Measurements from ENCODE around the gene MKNK1.
"Not testable (repeated sequence)": the region's sequence is repeated elsewhere in the genome, so short reads cannot be mapped to it uniquely, and the experiment has no call there.

Gene MKNK1

DNA sequence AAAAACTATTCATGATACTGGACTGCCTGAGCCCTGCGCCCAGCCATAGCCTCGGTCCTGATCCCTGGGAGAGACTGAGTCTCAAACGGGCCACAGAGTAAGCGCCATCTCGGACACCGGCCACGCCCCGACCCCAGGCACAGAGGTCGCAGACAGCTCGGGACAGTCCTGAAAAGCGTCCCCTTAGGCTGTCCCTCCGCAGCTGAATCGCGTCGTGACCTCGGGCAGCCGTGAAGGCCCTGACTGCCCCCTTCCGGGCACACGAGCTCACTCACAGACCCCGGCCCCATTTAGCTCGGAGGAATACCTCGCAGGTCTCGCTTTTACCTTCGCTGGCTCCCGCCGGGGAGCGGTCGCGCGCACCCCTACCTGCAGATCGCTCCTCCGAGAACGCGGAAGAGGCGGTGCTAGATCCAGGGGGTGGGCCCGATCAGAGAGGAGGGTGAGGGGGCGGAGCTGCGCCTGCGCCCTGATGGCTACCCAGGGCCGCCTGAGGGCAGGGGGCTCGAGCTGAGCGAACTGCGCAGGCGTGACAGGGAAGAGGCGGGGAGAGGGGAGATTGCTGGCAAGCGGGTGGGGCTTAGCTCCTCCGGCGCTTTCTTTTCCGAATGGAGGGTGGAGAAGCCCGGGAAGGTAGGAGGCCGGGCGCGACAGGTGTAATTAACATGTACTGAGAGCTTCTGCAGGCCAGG is at the start of gene MKNK1:
Gene MKNK1, minus strand, starts transcription at position 411 of the 692 bp plus-strand sequence. CDS start 20,941 bp downstream, outside the sequence.
- DNase-seq: peak; percentile 76 to 99 (median 93)
- intact Hi-C loops (cut with DNase I): loop anchor here (10.0 kb wide), 1 partner anchor 61 kb away; the partner anchor contains the start of gene ATPAF1

- intact Hi-C loops (cut with DNase I): no loop called here
- no peak for DNase-seq
Observed at GRCh38 chr1:46653405-46653958, 49.4 kb upstream of the MKNK1 start.

DNA sequence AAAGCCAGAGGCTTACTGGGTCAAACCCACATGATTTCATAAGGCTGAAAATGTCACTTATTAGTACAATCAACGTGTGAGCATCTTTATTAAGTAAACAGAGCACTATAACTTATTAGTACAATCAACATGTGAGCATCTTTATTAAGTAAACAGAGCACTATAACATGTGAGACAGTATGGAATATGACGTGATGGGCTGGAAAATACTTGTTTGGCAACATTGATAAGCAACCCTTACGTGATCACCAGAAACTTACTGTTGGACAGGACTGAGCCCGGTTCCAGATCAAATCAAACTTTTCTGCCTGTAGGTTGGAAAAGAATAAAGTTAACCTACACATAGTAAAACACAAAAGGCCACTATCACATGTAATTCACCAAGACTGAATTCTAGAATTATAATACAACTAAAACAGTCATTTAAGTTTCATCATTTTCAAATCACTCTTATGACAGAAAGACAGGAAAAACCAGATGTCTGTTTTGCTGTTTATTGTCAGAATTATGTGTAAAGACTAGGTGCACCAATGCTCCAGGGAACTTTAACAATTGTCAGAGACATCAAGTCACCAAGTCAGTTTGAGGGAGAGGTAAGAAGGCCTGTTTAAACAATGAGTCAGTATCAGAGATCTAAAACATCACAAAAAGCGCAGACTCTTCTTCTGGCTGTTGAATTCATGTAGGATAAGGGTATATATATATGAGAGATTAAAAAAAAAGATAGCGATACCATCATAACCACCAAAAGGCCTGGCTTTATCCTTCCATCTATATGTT is 48.4 kb upstream of the MKNK1 start:
- intact Hi-C loops (cut with DNase I): no loop called here
- no peak for DNase-seq

DNA sequence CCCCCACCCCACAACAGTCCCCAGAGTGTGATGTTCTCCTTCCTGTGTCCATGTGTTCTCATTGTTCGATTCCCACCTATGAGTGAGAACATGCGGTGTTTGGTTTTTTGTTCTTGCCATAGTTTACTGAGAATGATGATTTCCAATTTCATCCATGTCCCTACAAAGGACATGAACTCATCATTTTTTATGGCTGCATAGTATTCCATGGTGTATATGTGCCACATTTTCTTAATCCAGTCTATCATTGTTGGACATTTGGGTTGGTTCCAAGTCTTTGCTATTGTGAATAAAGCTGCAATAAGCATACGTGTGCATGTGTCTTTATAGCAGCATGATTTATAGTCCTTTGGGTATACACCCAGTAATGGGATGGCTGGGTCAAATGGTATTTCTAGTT is 47.1 kb upstream of the MKNK1 start:
- intact Hi-C loops (cut with DNase I): not testable (repeated sequence)

DNA sequence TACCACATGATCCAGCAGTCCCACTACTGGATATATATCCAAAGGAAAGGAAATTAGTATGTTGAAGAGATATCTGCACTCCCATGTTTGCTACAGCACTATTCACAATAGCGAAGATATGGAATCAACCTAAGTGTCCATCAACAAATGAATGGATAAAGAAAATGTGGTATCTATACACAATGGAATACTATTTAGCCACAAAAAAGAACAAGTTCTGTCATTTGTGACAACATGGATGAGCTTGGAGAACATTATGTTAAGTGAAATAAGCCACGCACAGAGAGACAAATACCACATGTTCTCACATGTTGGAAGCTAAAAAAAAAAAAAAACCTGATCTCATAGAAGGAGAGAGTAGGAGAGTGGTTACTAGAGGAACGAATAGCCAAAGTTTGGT is 46.4 kb upstream of the MKNK1 start:
- no peak for DNase-seq
- intact Hi-C loops (cut with DNase I): no loop called here

More for the DNA sequence above, 47.1 kb upstream of the MKNK1 start:
- not testable (repeated sequence) for DNase-seq

DNA sequence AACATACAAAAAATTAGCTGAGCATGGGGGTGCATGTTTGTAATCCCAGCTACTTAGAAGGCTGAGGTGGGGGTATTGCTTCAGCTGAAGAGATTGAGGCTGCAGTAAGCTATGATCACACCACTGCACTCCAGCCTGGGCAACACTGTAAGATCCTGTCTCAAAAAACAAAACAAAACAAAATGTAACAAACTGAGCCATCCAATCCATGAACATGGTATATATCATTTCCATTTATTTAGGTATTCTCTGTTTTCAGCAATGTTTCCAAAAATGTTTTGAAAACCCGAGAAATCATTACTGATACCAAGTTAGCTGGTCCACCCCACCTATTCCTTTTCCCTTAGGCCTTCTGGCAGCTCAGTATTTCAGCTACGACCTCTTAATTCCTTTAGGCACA is 45.7 kb upstream of the MKNK1 start:
- intact Hi-C loops (cut with DNase I): no loop called here
- DNase-seq: no peak

GRCh38 chr1:46647611-46648010 is 43.5 kb upstream of the MKNK1 start:
- intact Hi-C loops (cut with DNase I): no loop called here
- DNase-seq: no peak

- intact Hi-C loops (cut with DNase I): no loop called here
Observed at GRCh38 chr1:46646844-46647243, 42.8 kb upstream of the MKNK1 start.

GRCh38 chr1:46646331-46646730 is 42.3 kb upstream of the MKNK1 start:
- intact Hi-C loops (cut with DNase I): no loop called here
- DNase-seq: no peak

More at GRCh38 chr1:46646844-46647243, 42.8 kb upstream of the MKNK1 start:
- DNase-seq: no peak

DNA sequence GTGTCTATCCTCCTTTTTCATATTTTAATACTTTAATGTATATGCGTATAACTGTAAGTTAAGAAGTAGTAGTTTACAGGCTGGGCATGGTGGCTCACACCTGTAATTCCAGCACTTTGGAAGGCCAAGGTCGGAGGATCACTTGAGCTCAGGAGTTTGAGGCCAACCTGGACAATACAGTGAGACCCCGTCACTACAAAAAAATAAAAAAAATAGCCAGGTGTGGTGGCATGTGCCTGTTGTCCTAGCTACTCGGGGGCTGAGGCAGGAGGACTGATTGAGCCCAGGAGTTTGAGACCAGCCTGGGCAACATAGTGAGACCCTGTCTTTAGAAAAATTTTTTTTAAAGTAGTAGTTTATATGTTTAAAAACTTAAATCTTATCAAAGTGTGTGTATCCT is 41.7 kb upstream of the MKNK1 start:
- no peak for DNase-seq
- intact Hi-C loops (cut with DNase I): no loop called here

GRCh38 chr1:46643368-46643775 is 39.3 kb upstream of the MKNK1 start:
- DNase-seq: no peak
- intact Hi-C loops (cut with DNase I): no loop called here

DNA sequence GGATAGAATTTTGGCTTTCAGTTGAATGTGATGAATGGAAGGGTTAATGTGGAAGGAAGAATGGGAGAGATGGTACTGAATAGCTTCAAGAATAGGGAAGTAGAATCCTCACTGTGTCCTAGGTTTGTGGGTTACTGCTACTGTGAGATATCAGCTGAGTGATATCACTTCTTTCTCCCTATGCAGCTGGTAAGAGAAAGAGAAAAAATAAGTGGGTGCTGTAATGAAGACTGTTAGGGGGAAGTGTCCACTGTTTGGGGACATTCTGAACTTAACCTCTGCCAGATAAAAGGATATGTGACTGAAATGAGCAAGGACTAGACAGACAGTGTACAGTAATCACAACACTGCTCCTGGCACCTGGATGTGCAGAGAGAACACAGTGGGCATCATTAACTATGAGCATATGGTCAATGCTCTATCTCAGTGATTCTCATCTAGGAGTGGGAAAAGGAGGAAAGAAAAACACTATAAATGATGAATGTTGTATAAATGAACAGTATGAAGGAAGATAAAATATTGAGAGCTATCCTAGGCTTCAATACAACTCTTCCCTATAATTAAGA is 38.1 kb upstream of the MKNK1 start:
- no peak for DNase-seq
- intact Hi-C loops (cut with DNase I): no loop called here

- intact Hi-C loops (cut with DNase I): no loop called here
Observed at GRCh38 chr1:46639547-46639946, 35.5 kb upstream of the MKNK1 start.

DNA sequence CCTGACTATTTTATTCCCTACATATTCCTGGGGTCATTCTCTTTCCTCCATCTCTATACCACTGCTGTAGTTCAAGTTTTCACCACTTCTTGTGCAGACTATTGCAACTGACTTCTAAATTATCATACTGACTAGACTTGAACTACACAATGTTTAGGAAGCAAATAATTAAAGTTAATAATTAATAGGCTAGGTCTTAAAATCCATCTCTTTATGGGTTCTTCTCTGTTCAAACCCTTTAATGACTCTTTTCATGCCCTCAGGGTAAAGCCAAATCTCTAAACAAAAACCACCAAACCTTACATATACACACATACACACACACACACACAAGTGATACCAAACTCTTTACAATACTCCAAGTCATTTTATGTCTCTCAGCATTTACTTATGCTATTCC is 34.9 kb upstream of the MKNK1 start:
- intact Hi-C loops (cut with DNase I): no loop called here

More at GRCh38 chr1:46639547-46639946, 35.5 kb upstream of the MKNK1 start:
- DNase-seq: no peak

DNA sequence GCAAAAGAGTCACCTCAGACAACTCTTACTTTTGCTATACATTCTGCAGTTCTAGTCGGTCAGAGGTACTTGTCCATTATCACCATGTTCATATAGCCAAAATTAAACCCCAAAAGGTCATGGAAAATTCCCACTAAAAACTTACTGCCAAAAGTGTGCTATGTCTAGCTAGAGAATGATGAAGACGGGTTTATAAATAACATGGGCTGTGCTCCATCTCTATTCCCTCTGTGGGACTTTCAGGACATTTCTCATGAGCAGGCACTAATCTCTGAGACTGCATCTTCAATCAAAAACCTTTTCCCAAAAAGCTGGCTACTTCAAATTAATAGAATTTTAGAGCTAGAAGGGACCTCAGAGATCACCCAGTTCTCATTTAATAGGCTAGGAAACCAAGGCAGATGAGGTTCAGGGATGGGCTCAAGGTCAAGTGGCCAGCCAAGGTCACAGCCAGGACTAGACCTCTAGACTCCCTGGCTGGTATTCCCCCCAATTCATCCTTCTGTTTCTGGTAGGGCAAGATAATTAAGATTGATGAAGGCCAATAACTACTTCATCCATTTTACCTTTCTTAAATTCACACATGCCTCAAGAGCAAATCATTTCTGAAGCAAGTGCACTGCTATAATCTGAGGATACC is 33.5 kb upstream of the MKNK1 start:
- no peak for DNase-seq
- intact Hi-C loops (cut with DNase I): no loop called here

More for the DNA sequence above, 34.9 kb upstream of the MKNK1 start:
- no peak for DNase-seq

GRCh38 chr1:46635205-46635604 is 31.1 kb upstream of the MKNK1 start:
- DNase-seq: no peak
- intact Hi-C loops (cut with DNase I): no loop called here

DNA sequence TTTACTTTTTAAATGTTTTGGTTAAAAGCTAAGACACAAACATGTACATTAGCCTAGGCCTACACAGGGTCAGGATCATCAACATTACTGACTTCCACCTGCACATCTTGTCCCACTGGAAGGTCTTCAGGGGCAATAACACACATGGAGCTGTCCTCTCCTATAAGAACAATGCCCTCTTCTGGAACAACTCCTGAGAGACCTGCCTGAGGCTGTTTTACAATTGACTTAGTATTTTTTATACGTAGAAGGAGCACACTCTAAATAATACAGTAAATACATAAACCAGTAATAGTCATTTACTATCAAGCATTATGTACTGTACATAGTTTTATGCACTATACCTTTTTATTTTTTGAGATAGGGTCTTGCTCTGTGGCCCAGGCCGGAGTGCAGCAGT is 26.7 kb upstream of the MKNK1 start:
- DNase-seq: no peak
- intact Hi-C loops (cut with DNase I): no loop called here

DNA sequence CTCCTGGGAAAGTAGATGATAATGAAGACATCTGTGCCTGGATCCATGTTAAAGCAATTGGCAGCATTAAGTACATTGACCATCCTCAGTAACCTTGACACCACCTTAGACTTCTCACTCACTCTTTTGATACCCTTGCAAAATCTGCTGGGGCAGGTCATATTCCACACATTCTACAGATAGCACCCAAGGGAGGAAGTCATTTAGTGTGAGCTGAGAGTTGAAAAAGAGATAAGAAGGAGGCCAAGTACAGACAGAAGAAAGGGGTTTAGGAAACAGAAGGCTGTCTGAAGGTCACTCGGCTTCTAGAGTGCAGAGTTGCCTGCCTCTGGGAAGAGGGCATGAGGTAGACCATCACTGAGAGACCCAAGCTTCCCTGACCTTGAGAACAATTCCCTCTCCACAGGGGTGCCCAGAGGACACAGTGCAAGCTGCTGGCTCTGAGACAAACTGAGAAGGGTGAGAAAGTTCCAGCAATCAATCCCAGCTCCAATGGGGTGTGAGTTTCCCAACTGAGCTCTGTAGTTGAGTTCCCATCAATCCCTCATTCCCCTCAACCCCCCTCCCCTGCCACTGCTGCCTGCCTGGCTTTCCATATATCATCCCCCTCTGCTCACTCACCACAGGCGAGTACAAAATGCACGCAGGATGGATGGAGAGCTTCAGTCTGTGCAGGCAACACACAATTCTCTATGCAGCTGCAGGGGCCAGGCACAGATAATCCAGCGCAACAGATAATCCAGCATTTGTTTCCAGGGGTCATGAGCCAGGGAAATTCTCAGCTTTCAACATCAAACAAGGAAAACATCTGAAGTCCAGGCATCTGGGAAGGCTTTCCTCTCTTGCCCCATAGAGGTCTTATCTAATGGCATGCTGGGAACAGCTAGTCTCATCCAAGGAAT is 19.9 kb upstream of the MKNK1 start:
- intact Hi-C loops (cut with DNase I): no loop called here
- DNase-seq: no peak

- intact Hi-C loops (cut with DNase I): no loop called here
- DNase-seq: no peak
Observed at GRCh38 chr1:46622344-46622743, 18.3 kb upstream of the MKNK1 start.

GRCh38 chr1:46621930-46622329 is 17.9 kb upstream of the MKNK1 start:
- intact Hi-C loops (cut with DNase I): no loop called here
- DNase-seq: no peak
